Hindlimb muscle (tissue), 1 donor: ENCODE measurements around the gene BATF. TPM values are rescaled to one million over a fixed set of nuclear protein-coding genes. Genes with fewer than 3 reads are reported as not detected.

Source experiments
- DNase-seq: peaks from one replicate; pipeline ENCODE4 v3.0.0-alpha.2; 2013
- polyA plus RNA-seq: library from polyadenylated mRNA; unstranded; fragments of 120-200 nt; gene quantifications from one replicate; pipeline ENCODE4 v1.2.1, GENCODE V29; 2013; ENCODE audit not compliant: insufficient read length

The BATF gene
- polyA plus RNA-seq, 1 donor, result 1.0 TPM

- DNase-seq, result no peak
These were observed 21.2 kb upstream of the BATF start for GRCh38 chr14:75501080-75501479.

- DNase-seq, result no peak
These were observed 17.9 kb upstream of the BATF start for GRCh38 chr14:75504411-75504810.

- DNase-seq, result no peak
These were observed 15.3 kb upstream of the BATF start for GRCh38 chr14:75506930-75507329.

- DNase-seq, result no peak
These were observed 11.7 kb upstream of the BATF start for GRCh38 chr14:75510547-75510946.

- DNase-seq, result no peak
These were observed 11.1 kb upstream of the BATF start for GRCh38 chr14:75511201-75511600.

GRCh38 chr14:75513911-75514672, 8.2 kb upstream of the BATF start:
- DNase-seq, result no peak

GRCh38 chr14:75514673-75515628, 7.3 kb upstream of the BATF start:
- no peak for DNase-seq

- no peak for DNase-seq
These were observed 6.7 kb upstream of the BATF start for GRCh38 chr14:75515629-75515996.

- no peak for DNase-seq
These were observed 3.6 kb upstream of the BATF start for GRCh38 chr14:75518625-75519024.

- DNase-seq, result no peak
These were observed 2.9 kb upstream of the BATF start for GRCh38 chr14:75519394-75519793.

- no peak for DNase-seq
These were observed 2.2 kb upstream of the BATF start for GRCh38 chr14:75519826-75520728.

GRCh38 chr14:75520852-75521251, 1.4 kb upstream of the BATF start:
- DNase-seq, result no peak

- no peak for DNase-seq
These were observed 662 bp upstream of the BATF start for GRCh38 chr14:75521415-75522199.

- no peak for DNase-seq
These were observed 682 bp downstream of the BATF start for GRCh38 chr14:75522983-75523318.

GRCh38 chr14:75523771-75524171, 1.5 kb downstream of the BATF start:
- DNase-seq, result no peak

- no peak for DNase-seq
These were observed 3.7 kb downstream of the BATF start for GRCh38 chr14:75525969-75526368.

GRCh38 chr14:75527449-75528163, 5.3 kb downstream of the BATF start:
- no peak for DNase-seq

GRCh38 chr14:75531256-75531655, 9.0 kb downstream of the BATF start:
- DNase-seq, result no peak

- DNase-seq, result no peak
These were observed 9.5 kb downstream of the BATF start for GRCh38 chr14:75531660-75532317.

GRCh38 chr14:75533791-75534555, 11.7 kb downstream of the BATF start:
- no peak for DNase-seq
